ENCODE data around the gene STX5. TPM values are rescaled to one million over a fixed set of nuclear protein-coding genes. Genes with fewer than 3 reads are reported as not detected.
A peak's percentile ranks its signal among the peaks of the same experiment; 100 is the strongest.

Gene STX5
- total and polyA plus RNA-seq, 9 of the 15 experiments (the other 6 are each of a cell fraction or from before 2014, with no cell fraction given) = 2.8 to 28.6 (median 23.7) TPM

DNA sequence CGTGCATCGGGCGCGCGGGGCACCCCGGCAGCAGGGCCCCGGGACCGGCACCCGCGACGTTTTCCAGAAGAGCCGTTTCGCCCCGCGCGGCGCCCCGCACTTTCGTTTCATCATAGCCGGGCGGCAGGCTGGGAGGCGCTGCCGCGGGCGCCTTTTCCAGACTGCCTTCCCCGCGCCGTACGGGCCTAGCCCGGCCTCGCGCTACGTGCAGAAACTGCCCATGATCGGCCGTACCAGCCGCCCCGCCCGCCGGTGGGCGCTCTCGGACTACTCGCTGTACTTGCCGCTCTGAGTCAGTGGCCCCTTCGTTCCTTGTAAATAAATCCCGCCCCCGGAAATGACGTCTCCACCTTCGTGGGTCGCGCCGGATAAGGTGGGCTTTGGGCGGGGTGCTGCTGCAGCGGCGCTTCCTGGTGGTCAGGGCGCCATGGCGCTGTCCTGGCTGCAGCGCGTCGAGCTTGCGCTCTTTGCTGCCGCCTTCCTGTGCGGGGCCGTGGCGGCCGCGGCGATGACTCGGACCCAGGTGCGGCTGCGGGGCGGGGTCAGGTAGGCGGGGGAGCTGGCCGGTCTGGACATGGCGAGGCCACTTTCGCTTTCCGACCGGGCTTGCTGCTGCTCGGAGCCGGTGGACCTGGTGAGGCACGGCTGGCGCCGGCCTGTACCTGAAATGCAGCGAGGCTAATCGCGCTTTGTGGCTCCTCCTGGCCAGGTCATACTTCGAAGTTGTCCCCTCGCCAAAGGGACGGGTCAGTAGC, 44.7 kb downstream of the STX5 start, which contains the start of gene TMEM179B (continued):
- TF ChIP-seq, protein P1, sequence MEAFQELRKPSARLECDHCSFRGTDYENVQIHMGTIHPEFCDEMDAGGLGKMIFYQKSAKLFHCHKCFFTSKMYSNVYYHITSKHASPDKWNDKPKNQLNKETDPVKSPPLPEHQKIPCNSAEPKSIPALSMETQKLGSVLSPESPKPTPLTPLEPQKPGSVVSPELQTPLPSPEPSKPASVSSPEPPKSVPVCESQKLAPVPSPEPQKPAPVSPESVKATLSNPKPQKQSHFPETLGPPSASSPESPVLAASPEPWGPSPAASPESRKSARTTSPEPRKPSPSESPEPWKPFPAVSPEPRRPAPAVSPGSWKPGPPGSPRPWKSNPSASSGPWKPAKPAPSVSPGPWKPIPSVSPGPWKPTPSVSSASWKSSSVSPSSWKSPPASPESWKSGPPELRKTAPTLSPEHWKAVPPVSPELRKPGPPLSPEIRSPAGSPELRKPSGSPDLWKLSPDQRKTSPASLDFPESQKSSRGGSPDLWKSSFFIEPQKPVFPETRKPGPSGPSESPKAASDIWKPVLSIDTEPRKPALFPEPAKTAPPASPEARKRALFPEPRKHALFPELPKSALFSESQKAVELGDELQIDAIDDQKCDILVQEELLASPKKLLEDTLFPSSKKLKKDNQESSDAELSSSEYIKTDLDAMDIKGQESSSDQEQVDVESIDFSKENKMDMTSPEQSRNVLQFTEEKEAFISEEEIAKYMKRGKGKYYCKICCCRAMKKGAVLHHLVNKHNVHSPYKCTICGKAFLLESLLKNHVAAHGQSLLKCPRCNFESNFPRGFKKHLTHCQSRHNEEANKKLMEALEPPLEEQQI (IDR thresholded peaks at IDR 0.05) = no peak
- peak; percentile 51; the same call in 1 of the 2 replicates for TF ChIP-seq ZNF592 (IDR thresholded peaks at IDR 0.05)
- TF ChIP-seq, protein P2, sequence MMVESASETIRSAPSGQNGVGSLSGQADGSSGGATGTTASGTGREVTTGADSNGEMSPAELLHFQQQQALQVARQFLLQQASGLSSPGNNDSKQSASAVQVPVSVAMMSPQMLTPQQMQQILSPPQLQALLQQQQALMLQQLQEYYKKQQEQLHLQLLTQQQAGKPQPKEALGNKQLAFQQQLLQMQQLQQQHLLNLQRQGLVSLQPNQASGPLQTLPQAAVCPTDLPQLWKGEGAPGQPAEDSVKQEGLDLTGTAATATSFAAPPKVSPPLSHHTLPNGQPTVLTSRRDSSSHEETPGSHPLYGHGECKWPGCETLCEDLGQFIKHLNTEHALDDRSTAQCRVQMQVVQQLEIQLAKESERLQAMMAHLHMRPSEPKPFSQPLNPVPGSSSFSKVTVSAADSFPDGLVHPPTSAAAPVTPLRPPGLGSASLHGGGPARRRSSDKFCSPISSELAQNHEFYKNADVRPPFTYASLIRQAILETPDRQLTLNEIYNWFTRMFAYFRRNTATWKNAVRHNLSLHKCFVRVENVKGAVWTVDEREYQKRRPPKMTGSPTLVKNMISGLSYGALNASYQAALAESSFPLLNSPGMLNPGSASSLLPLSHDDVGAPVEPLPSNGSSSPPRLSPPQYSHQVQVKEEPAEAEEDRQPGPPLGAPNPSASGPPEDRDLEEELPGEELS (CRISPR knock-in tag; IDR thresholded peaks at IDR 0.05; ENCODE audit: borderline replicate concordance) = peak; percentile 92; the same call in 1 of the 2 replicates
- peak; percentile 58; the same call in 1 of the 2 replicates for TF ChIP-seq TCF3 (CRISPR knock-in tag; IDR thresholded peaks at IDR 0.05)
- TF ChIP-seq, protein P3, sequence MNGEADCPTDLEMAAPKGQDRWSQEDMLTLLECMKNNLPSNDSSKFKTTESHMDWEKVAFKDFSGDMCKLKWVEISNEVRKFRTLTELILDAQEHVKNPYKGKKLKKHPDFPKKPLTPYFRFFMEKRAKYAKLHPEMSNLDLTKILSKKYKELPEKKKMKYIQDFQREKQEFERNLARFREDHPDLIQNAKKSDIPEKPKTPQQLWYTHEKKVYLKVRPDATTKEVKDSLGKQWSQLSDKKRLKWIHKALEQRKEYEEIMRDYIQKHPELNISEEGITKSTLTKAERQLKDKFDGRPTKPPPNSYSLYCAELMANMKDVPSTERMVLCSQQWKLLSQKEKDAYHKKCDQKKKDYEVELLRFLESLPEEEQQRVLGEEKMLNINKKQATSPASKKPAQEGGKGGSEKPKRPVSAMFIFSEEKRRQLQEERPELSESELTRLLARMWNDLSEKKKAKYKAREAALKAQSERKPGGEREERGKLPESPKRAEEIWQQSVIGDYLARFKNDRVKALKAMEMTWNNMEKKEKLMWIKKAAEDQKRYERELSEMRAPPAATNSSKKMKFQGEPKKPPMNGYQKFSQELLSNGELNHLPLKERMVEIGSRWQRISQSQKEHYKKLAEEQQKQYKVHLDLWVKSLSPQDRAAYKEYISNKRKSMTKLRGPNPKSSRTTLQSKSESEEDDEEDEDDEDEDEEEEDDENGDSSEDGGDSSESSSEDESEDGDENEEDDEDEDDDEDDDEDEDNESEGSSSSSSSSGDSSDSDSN (IDR thresholded peaks at IDR 0.05; ENCODE audit: borderline replicate concordance in 1 of 2, low read depth in 2 of 2, low read length in 2 of 2) = peak; percentile 64 to 71; a peak in 2 of 4 replicates
- TF ChIP-seq NONO (IDR thresholded peaks at IDR 0.05; ENCODE audit: low read depth in 2 of 2, low read length in 1 of 2) = peak; percentile 50 to 68; a peak in 2 of 4 replicates
- peak; percentile 93 for TF ChIP-seq EP400 (IDR thresholded peaks at IDR 0.05)
- peak; percentile 30; the same call in 1 of the 2 replicates for TF ChIP-seq SAFB (IDR thresholded peaks at IDR 0.05; ENCODE audit: borderline replicate concordance, low read depth, low read length)
- TF ChIP-seq BCOR (IDR thresholded peaks at IDR 0.05) = no peak; the same call in 1 of the 2 replicates
- TF ChIP-seq, protein P4, sequence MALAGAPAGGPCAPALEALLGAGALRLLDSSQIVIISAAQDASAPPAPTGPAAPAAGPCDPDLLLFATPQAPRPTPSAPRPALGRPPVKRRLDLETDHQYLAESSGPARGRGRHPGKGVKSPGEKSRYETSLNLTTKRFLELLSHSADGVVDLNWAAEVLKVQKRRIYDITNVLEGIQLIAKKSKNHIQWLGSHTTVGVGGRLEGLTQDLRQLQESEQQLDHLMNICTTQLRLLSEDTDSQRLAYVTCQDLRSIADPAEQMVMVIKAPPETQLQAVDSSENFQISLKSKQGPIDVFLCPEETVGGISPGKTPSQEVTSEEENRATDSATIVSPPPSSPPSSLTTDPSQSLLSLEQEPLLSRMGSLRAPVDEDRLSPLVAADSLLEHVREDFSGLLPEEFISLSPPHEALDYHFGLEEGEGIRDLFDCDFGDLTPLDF (CRISPR knock-in tag; IDR thresholded peaks at IDR 0.05) = peak; percentile 79
- no peak for TF ChIP-seq TARDBP (IDR thresholded peaks at IDR 0.05)
- no peak for TF ChIP-seq RBM25 (IDR thresholded peaks at IDR 0.05; ENCODE audit: low read depth, low read length, severe bottlenecking)
- TF ChIP-seq HOXB6 (CRISPR knock-in tag; IDR thresholded peaks at IDR 0.05; ENCODE audit: borderline replicate concordance) = no peak

Measured in K562 (cell line).